ENCODE data around the gene TLR9. TPM values are rescaled to one million over a fixed set of nuclear protein-coding genes. Genes with fewer than 3 reads are reported as not detected.

TLR9 gene
- total and polyA plus RNA-seq, 2 donors from 2014 or later = 0.94 TPM; not detected in 1

DNA sequence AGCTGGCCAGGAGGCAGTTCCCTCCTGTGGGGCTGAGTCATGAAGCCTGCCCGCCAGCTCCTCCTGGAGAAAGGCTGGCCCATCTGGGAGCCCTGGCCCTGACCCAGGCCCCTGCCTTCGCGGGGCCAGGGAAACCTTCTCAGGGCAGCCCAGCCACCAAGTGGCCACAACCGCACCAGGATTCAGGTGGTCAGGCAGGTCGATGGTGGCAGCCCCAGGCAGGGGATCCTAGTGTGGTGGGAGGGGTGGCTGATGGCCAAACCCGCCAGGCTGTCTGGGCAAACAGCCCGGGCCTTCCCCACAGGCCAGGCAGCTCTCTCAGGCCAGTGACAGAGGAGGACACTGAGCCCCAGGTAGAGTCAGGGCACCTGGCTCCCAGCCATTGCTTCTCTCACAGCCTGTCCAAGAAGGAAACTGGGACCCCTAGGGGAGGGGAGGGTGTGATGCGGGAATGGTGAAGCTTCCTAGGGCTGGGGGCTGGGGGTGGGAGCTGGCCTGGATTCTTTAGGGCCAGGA is 12.3 kb upstream of the TLR9 start:
- intact Hi-C loops (cut with DNase I) = no loop called here

DNA sequence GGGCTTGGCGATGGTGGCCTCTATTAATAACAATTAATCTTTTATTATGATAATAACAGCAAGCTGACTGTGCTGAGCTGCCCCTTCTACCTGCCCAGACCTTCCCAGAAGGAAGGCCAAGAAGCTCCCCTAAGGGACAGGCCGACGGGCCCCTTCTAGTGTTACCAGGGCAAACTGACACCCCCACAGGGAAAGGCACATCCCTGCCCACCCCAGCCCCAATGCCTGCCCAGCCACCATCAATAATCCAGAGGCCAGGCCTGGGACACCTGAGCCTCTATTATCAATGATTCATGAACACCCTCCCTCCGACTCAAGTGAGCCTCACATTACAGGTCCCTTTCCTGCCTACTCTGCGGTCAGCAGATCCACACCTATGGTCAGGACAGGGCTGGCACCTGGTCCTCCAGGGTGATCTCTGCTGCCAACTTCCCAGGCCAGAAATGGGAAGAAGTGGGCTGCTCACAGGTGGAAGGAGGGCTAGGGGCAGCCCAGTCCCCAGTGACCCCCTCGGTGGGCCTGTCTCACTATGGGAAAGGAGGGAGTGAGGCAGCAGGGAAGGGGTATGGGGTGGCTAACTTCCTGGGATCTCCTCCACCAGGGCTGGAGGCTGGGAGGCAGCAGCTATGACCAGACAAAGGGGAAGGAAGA is 11.7 kb upstream of the TLR9 start:
- H3K36me3 ChIP-seq (ENCODE audit: control insufficient read depth in 2 of 3, insufficient read depth in 3 of 3, low read length in 3 of 3) = no peaks in the 10 kb centered on the region
- intact Hi-C loops (cut with DNase I) = no loop called here
- FAIRE-seq (no peak), DNase-seq (peak in 2 of 5 donors; percentile 7 to 45)
- H3K9ac ChIP-seq (ENCODE audit: low read length in 3 of 3) = peak overlapping the region in 1 of 3 donors; percentile 59
- H3K4me1 ChIP-seq (ENCODE audit: control insufficient read depth in 2 of 3, insufficient read depth in 2 of 3, low read depth in 1 of 3, low read length in 3 of 3) = peaks cover 3 to 30% (median 13%) of the 10 kb centered on the region in 3 donors
- H3K9me3 ChIP-seq (ENCODE audit: control insufficient read depth in 2 of 3, insufficient read depth in 1 of 3, low read length in 3 of 3) = no peaks in the 10 kb centered on the region
- H3K27me3 ChIP-seq (ENCODE audit: control insufficient read depth, insufficient read depth, low read length) = no peaks in the 10 kb centered on the region
- no peak overlapping the region for H3K4me3 ChIP-seq (ENCODE audit: low read length in 3 of 3)
- peak overlapping the region; percentile 86 to 87 for H3K27ac ChIP-seq (ENCODE audit: low read depth in 2 of 2, low read length in 2 of 2)
- TF ChIP-seq, protein P1, sequence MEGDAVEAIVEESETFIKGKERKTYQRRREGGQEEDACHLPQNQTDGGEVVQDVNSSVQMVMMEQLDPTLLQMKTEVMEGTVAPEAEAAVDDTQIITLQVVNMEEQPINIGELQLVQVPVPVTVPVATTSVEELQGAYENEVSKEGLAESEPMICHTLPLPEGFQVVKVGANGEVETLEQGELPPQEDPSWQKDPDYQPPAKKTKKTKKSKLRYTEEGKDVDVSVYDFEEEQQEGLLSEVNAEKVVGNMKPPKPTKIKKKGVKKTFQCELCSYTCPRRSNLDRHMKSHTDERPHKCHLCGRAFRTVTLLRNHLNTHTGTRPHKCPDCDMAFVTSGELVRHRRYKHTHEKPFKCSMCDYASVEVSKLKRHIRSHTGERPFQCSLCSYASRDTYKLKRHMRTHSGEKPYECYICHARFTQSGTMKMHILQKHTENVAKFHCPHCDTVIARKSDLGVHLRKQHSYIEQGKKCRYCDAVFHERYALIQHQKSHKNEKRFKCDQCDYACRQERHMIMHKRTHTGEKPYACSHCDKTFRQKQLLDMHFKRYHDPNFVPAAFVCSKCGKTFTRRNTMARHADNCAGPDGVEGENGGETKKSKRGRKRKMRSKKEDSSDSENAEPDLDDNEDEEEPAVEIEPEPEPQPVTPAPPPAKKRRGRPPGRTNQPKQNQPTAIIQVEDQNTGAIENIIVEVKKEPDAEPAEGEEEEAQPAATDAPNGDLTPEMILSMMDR (IDR thresholded peaks at IDR 0.05; ENCODE audit: borderline replicate concordance, extremely low read depth, insufficient read depth) = no peak

More for the DNA sequence above, 12.3 kb upstream of the TLR9 start:
- Histone ChIP-seq H3K27ac (ENCODE audit: low read depth in 2 of 2, low read length in 2 of 2) (peak overlapping the region; percentile 86 to 87), H3K9ac (ENCODE audit: low read length in 3 of 3) (peak overlapping the region in 1 of 3 donors; percentile 73), H3K9me3 (ENCODE audit: control insufficient read depth in 2 of 3, insufficient read depth in 1 of 3, low read length in 3 of 3) (no peaks in the 10 kb centered on the region), H3K4me3 (ENCODE audit: low read length in 3 of 3) (peak overlapping the region in 2 of 3 donors; percentile 93 to 97), H3K36me3 (ENCODE audit: control insufficient read depth in 2 of 3, insufficient read depth in 3 of 3, low read length in 3 of 3) (no peaks in the 10 kb centered on the region), H3K4me1 (ENCODE audit: control insufficient read depth in 2 of 3, insufficient read depth in 2 of 3, low read depth in 1 of 3, low read length in 3 of 3) (peaks cover 3 to 30% (median 13%) of the 10 kb centered on the region in 3 donors), H3K27me3 (ENCODE audit: control insufficient read depth, insufficient read depth, low read length) (no peaks in the 10 kb centered on the region)
- TF ChIP-seq, protein P1 (IDR thresholded peaks at IDR 0.05; ENCODE audit: borderline replicate concordance, extremely low read depth, insufficient read depth) = no peak
- peak in 3 of 5 donors; percentile 26 to 91 (median 59) for DNase-seq
- no peak for FAIRE-seq

DNA sequence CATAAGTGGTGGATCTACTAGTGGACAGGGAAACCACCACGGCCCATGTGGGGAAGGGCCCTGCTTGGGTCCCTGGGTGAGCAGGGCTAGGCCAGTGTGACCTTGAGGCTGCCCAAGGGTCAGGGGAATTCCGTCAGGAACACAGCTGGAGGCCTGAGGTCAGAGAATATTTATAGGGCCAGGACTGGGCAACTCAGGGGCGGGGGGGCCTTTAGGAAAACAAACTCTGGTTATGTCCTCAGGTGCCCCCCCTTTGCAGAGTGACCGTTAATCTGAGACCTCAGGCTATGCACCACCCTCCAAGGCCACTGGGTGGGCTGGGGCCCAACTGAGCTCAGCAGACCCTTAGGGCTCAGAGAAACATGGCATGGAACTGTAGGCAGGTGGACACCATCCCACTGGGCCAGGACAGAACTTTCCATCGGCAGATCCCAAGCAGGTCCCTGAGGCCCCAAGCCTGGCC is 11.0 kb upstream of the TLR9 start:
- H3K36me3 ChIP-seq (ENCODE audit: control insufficient read depth in 2 of 3, insufficient read depth in 3 of 3, low read length in 3 of 3) = no peaks in the 10 kb centered on the region
- H3K9me3 ChIP-seq (ENCODE audit: control insufficient read depth in 2 of 3, insufficient read depth in 1 of 3, low read length in 3 of 3) = no peaks in the 10 kb centered on the region
- TF ChIP-seq, protein P1 (IDR thresholded peaks at IDR 0.05; ENCODE audit: borderline replicate concordance, extremely low read depth, insufficient read depth) = no peak
- FAIRE-seq (no peak), DNase-seq (peak in 2 of 5 donors; percentile 3 to 42)
- H3K4me1 ChIP-seq (ENCODE audit: control insufficient read depth in 2 of 3, insufficient read depth in 2 of 3, low read depth in 1 of 3, low read length in 3 of 3) = peaks cover 3 to 30% (median 13%) of the 10 kb centered on the region in 3 donors
- H3K27ac ChIP-seq (ENCODE audit: low read depth in 2 of 2, low read length in 2 of 2) = no peak overlapping the region
- no peak overlapping the region for H3K9ac ChIP-seq (ENCODE audit: low read length in 3 of 3)
- intact Hi-C loops (cut with DNase I) = no loop called here
- H3K27me3 ChIP-seq (ENCODE audit: control insufficient read depth, insufficient read depth, low read length) = no peaks in the 10 kb centered on the region
- no peak overlapping the region for H3K4me3 ChIP-seq (ENCODE audit: low read length in 3 of 3)

Measured in kidney (tissue), 14 donors.